Measurements from ENCODE around the gene PPP1R26. TPM values are rescaled to one million over a fixed set of nuclear protein-coding genes. Genes with fewer than 3 reads are reported as not detected.

The PPP1R26 gene
- total and polyA plus RNA-seq, 2 of the 13 experiments (the other 11 are each of a cell fraction or from before 2014, with no cell fraction given): 8.6 to 11.6 TPM

DNA sequence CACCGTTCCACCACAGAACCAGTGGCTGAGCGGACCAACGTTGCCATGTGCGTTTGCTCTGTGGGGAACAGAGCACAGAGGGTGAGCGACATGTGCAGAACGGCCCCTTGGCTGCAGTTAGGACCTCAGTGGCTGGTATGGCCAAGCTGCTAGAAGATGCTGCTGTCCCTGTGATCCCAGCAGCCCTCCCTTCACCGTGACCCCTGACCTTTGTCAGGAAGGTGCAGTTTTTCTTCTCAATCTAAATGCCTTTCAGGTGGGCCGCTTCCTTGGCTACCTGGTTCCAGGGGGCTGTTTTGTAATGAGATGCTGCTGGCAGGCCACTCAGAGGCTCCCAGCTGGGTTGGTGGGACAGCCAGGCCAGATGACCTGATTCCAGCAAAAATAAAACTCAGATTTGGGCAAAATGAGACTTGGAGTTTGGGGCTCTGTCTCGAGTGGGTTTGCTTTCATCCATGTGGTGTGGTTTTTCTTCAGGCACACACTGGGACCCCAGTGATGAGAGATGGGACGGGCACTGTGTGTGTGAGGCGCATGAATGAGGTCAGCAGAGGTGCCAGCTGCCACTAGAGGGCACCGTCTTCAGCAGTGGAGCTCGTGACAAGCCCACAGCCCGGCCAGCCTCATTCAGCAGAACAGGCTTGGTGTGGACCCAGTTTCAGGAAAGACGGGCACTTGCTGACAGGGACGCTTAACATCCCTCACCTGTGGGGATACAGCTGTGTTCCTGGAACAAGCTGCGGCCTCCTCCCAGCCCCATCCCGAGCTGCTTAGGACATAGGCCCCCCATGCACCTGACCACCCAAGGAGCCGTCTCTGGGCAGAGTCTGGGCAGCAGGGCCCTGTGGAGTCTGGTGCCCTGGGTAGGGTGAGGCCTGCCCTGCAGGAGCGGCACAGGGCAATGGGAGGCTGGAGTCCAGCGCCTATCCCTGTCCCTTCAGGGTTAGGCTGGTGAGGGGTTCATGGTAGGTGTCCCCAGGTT, 25.0 kb downstream of the PPP1R26 start (continued):
- TF ChIP-seq KDM2A (CRISPR knock-in tag; IDR thresholded peaks at IDR 0.05; ENCODE audit: borderline replicate concordance, low read depth): peak; percentile 50
- TF ChIP-seq, protein P1, sequence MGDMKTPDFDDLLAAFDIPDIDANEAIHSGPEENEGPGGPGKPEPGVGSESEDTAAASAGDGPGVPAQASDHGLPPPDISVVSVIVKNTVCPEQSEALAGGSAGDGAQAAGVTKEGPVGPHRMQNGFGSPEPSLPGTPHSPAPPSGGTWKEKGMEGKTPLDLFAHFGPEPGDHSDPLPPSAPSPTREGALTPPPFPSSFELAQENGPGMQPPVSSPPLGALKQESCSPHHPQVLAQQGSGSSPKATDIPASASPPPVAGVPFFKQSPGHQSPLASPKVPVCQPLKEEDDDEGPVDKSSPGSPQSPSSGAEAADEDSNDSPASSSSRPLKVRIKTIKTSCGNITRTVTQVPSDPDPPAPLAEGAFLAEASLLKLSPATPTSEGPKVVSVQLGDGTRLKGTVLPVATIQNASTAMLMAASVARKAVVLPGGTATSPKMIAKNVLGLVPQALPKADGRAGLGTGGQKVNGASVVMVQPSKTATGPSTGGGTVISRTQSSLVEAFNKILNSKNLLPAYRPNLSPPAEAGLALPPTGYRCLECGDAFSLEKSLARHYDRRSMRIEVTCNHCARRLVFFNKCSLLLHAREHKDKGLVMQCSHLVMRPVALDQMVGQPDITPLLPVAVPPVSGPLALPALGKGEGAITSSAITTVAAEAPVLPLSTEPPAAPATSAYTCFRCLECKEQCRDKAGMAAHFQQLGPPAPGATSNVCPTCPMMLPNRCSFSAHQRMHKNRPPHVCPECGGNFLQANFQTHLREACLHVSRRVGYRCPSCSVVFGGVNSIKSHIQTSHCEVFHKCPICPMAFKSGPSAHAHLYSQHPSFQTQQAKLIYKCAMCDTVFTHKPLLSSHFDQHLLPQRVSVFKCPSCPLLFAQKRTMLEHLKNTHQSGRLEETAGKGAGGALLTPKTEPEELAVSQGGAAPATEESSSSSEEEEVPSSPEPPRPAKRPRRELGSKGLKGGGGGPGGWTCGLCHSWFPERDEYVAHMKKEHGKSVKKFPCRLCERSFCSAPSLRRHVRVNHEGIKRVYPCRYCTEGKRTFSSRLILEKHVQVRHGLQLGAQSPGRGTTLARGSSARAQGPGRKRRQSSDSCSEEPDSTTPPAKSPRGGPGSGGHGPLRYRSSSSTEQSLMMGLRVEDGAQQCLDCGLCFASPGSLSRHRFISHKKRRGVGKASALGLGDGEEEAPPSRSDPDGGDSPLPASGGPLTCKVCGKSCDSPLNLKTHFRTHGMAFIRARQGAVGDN (CRISPR knock-in tag; IDR thresholded peaks at IDR 0.05): peak; percentile 17; the same call in 1 of the 2 replicates
- TF ChIP-seq ZNF232 (CRISPR knock-in tag; IDR thresholded peaks at IDR 0.05; ENCODE audit: borderline replicate concordance): 0 out of 2 replicates have a peak, but pooled peaks have one; percentile 27
- no peak for TF ChIP-seq HMG20A (CRISPR knock-in tag; IDR thresholded peaks at IDR 0.05; ENCODE audit: borderline replicate concordance)
- TF ChIP-seq CREB1 (IDR thresholded peaks at IDR 0.05): no peak; the same call in 1 of the 2 replicates
- no peak for TF ChIP-seq CREB1 (CRISPR knock-in tag; IDR thresholded peaks at IDR 0.05)
- no peak for TF ChIP-seq BHLHE40 (IDR thresholded peaks at IDR 0.05; ENCODE audit: low read length)
- no peak for TF ChIP-seq NFE2 (CRISPR knock-in tag; IDR thresholded peaks at IDR 0.05)
- TF ChIP-seq PHB2 (IDR thresholded peaks at IDR 0.05; ENCODE audit: partially characterized antibody): no peak
- TF ChIP-seq, protein P2, sequence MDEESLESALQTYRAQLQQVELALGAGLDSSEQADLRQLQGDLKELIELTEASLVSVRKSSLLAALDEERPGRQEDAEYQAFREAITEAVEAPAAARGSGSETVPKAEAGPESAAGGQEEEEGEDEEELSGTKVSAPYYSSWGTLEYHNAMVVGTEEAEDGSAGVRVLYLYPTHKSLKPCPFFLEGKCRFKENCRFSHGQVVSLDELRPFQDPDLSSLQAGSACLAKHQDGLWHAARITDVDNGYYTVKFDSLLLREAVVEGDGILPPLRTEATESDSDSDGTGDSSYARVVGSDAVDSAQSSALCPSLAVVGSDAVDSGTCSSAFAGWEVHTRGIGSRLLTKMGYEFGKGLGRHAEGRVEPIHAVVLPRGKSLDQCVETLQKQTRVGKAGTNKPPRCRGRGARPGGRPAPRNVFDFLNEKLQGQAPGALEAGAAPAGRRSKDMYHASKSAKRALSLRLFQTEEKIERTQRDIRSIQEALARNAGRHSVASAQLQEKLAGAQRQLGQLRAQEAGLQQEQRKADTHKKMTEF (CRISPR knock-in tag; IDR thresholded peaks at IDR 0.05): 0 out of 2 replicates have a peak, but pooled peaks have one; percentile 16
- TF ChIP-seq, protein P3, sequence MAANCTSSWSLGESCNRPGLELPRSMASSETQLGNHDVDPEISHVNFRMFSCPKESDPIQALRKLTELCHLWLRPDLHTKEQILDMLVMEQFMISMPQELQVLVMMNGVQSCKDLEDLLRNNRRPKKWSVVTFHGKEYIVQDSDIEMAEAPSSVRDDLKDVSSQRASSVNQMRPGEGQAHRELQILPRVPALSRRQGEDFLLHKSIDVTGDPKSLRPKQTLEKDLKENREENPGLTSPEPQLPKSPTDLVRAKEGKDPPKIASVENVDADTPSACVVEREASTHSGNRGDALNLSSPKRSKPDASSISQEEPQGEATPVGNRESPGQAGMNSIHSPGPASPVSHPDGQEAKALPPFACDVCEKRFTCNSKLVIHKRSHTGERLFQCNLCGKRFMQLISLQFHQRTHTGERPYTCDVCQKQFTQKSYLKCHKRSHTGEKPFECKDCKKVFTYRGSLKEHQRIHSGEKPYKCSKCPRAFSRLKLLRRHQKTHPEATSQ (CRISPR knock-in tag; IDR thresholded peaks at IDR 0.05; ENCODE audit: borderline replicate concordance): no peak
- TF ChIP-seq ZNF543 (CRISPR knock-in tag; IDR thresholded peaks at IDR 0.05): no peak
- 0 out of 2 replicates have a peak, but pooled peaks have one; percentile 21 for TF ChIP-seq ZNF331 (CRISPR knock-in tag; IDR thresholded peaks at IDR 0.05)
- TF ChIP-seq DNMT1 (CRISPR knock-in tag; IDR thresholded peaks at IDR 0.05): no peak
- TF ChIP-seq XRCC5 (optimal IDR thresholded peaks at IDR 0.05; ENCODE audit: low read length): peak; percentile 45

Measured in HepG2 (cell line).